HepG2 (cell line): ENCODE measurements around the gene COL4A2. TPM values are rescaled to one million over a fixed set of nuclear protein-coding genes. Genes with fewer than 3 reads are reported as not detected.

Experiments
- CERS6 ChIP-seq: sonication (generic); formaldehyde crosslinking; IDR thresholded peaks from 2 replicates; pipeline ENCODE4 v1.5.0; 2020; ENCODE audit warnings: missing genetic modification reagents
- FIP1L1 ChIP-seq: fragments of 200-400 bp; formaldehyde crosslinking; IDR thresholded peaks from 2 replicates; pipeline ENCODE4 v1.6.1; 2018; ENCODE audit warnings: low read depth, mild to moderate bottlenecking, low read length, moderate library complexity, borderline replicate concordance; ENCODE audit not compliant: insufficient read depth
- HBP1 ChIP-seq: IDR thresholded peaks from 2 replicates; pipeline ENCODE4 v1.6.1; 2016; ENCODE audit warnings: low read depth, control low read depth
- HNRNPUL1 ChIP-seq: fragments of 200-400 bp; formaldehyde crosslinking; IDR thresholded peaks from 2 replicates; pipeline ENCODE4 v1.6.1; 2017; ENCODE audit warnings: low read depth, mild to moderate bottlenecking, low read length, moderate library complexity
- HOXD1 ChIP-seq: sonication (generic); formaldehyde crosslinking; IDR thresholded peaks from 2 replicates; pipeline ENCODE4 v1.5.0; 2020; ENCODE audit warnings: missing genetic modification reagents
- KDM3A ChIP-seq: IDR thresholded peaks from 2 replicates; pipeline ENCODE4 v1.6.1; 2018; ENCODE audit warnings: low read depth, missing compliant biosample characterization
- PHF5A ChIP-seq: IDR thresholded peaks from one replicate; pipeline ENCODE4 v1.6.1; 2018; ENCODE audit warnings: low read depth, missing genetic modification reagents; ENCODE audit not compliant: unreplicated experiment
- SAFB2 ChIP-seq: sonication (generic); formaldehyde crosslinking; IDR thresholded peaks from 2 replicates; pipeline ENCODE4 v1.5.1; 2020; ENCODE audit warnings: missing genetic modification reagents, low read depth, mild to moderate bottlenecking, borderline replicate concordance
- SP1 ChIP-seq, 2 experiments: fragments of 450-650 bp in 1 of 2; sonication (generic) in 1 of 2; formaldehyde crosslinking in 1 of 2; IDR thresholded peaks; 2 replicates each; pipeline versions ENCODE4 v1.4.0 to v1.6.1; 2016 to 2020; ENCODE audit warnings: missing genetic modification reagents in 1 of 2
- ZBTB8A ChIP-seq: sonication (generic); formaldehyde crosslinking; IDR thresholded peaks from 2 replicates; pipeline ENCODE4 v1.4.0; 2020; ENCODE audit warnings: mild to moderate bottlenecking, low read depth, missing genetic modification reagents, borderline replicate concordance
- ZFP91 ChIP-seq: sonication (generic); formaldehyde crosslinking; IDR thresholded peaks from 2 replicates; pipeline ENCODE4 v1.9.0; 2022; ENCODE audit warnings: missing genetic modification reagents, mild to moderate bottlenecking, borderline replicate concordance
- ZHX1 ChIP-seq: sonication (generic); formaldehyde crosslinking; IDR thresholded peaks from 2 replicates; pipeline ENCODE4 v1.8.1; 2022; ENCODE audit warnings: low read depth, mild to moderate bottlenecking, missing genetic modification reagents
- ZNF274 ChIP-seq: sonication (generic); formaldehyde crosslinking; IDR thresholded peaks from 2 replicates; pipeline ENCODE4 v1.5.1; 2020; ENCODE audit warnings: mild to moderate bottlenecking, missing genetic modification reagents
- ZNF329 ChIP-seq: sonication (generic); formaldehyde crosslinking; IDR thresholded peaks from 2 replicates; pipeline ENCODE4 v1.9.0; 2021; ENCODE audit warnings: low read depth, mild to moderate bottlenecking, missing genetic modification reagents
- ZNF496 ChIP-seq: sonication (generic); formaldehyde crosslinking; IDR thresholded peaks from 2 replicates; pipeline ENCODE4 v1.8.1; 2023; ENCODE audit warnings: mild to moderate bottlenecking, moderate library complexity, missing genetic modification reagents; ENCODE audit not compliant: insufficient replicate concordance
- ZNF510 ChIP-seq: sonication (generic); formaldehyde crosslinking; IDR thresholded peaks from 2 replicates; pipeline ENCODE4 v1.4.0; 2020; ENCODE audit warnings: low read depth, mild to moderate bottlenecking, missing genetic modification reagents
- ZNF839 ChIP-seq: sonication (generic); formaldehyde crosslinking; IDR thresholded peaks from 2 replicates; pipeline ENCODE4 v1.4.0; 2020; ENCODE audit warnings: missing genetic modification reagents, mild to moderate bottlenecking, borderline replicate concordance
- ZUFSP ChIP-seq: sonication (generic); formaldehyde crosslinking; IDR thresholded peaks from 2 replicates; pipeline ENCODE4 v1.9.0; 2021; ENCODE audit warnings: missing genetic modification reagents, mild to moderate bottlenecking, borderline replicate concordance
- polyA plus RNA-seq, 8 experiments: library from polyadenylated mRNA; depleted of rRNA in 3 of 8; stranded (reverse) in 7 of 8; unstranded in 1 of 8; fragments of >200 nt; fragmentation: Illumina TruSeq in 4 of 8; extraction: Trizol in 4 of 8; gene quantifications; 2 replicates each; pipeline versions ENCODE4 v1.2.1 to v1.2.3, GENCODE V29; 2011 to 2016; ENCODE audit warnings: low read depth in 4 of 8, missing spikeins in 1 of 8, mixed read lengths in 1 of 8; ENCODE audit not compliant: insufficient read depth in 1 of 8
- total RNA-seq, 5 experiments: library from RNA; depleted of rRNA; stranded (reverse); fragments of >200 nt; fragmentation: Illumina TruSeq; extraction: Trizol; gene quantifications; 2 replicates each; pipeline ENCODE4 v1.2.3, GENCODE V29; 2016; ENCODE audit warnings: low read depth in 1 of 5

The COL4A2 gene
- total and polyA plus RNA-seq, 2 of the 13 experiments (the other 11 are each of a cell fraction or from before 2014, with no cell fraction given): 0.22 to 1.9 TPM

GRCh38 chr13:110455941-110456340 is 148.9 kb downstream of the COL4A2 start (continued):
- TF ChIP-seq ZNF329 (no peak), HBP1 (CRISPR knock-in tag) (no peak), CERS6 (CRISPR knock-in tag) (no peak), ZNF274 (CRISPR knock-in tag) (no peak), SAFB2 (CRISPR knock-in tag) (no peak), ZBTB8A (no peak), PHF5A (CRISPR knock-in tag) (no peak), HNRNPUL1 (no peak), ZUFSP (CRISPR knock-in tag) (no peak), ZHX1 (CRISPR knock-in tag) (no peak), ZNF496 (CRISPR knock-in tag) (no peak), ZNF839 (CRISPR knock-in tag) (no peak), KDM3A (CRISPR knock-in tag) (0 out of 2 replicates have a peak, but pooled peaks have one; percentile 51), ZNF510 (CRISPR knock-in tag) (no peak), HOXD1 (CRISPR knock-in tag) (no peak), FIP1L1 (no peak), ZFP91 (CRISPR knock-in tag) (no peak), SP1 (IDR thresholded peaks at IDR 0.05) (no peak), SP1 (CRISPR knock-in tag; IDR thresholded peaks at IDR 0.05) (no peak)
